Measurements from ENCODE around the gene RTN4RL1.

The RTN4RL1 gene

DNA sequence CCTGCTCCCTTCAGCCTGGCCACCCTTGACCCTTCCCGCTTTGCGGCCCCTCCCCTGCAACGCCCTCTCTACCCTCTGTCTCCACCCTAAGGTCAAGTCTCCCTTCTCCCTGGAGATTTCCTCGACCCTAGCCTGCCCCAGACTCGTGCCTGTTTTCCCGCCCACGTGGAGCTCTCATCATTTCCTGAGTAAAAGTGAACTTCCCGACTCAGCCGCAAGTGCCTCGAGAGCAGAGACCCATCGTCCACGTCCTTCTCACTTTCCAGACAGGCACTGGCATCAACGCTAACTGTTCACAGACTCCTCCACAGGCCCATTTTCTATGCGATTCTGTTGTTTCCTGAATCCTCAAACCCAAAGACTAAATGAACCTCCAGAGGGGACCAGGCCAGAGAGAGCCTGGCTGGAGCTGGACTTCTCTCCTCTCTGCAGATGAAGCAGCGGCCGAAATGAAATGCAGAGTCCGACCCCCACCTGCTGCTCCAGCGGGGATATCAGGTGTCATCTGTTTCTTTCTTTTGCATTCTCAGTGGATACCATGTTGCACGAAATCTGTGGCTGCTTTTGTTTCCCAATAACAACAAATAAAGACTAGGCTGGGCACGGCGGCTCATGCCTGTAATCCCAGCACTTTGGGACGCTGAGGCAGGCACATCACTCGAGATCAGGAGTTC lies 52.5 kb downstream of the RTN4RL1 start:
- ATAC-seq = no peak
- no peaks in the 10 kb centered on the region for H3K9me3 Mint-ChIP-seq
- no peak overlapping the region for H3K27ac Mint-ChIP-seq
- H3K27me3 Mint-ChIP-seq = peaks cover 85% of the 10 kb centered on the region
- H3K4me1 Mint-ChIP-seq = peaks cover 6% of the 10 kb centered on the region
- H3K36me3 Mint-ChIP-seq = no peaks in the 10 kb centered on the region
- no peak overlapping the region for H3K4me3 Mint-ChIP-seq

DNA sequence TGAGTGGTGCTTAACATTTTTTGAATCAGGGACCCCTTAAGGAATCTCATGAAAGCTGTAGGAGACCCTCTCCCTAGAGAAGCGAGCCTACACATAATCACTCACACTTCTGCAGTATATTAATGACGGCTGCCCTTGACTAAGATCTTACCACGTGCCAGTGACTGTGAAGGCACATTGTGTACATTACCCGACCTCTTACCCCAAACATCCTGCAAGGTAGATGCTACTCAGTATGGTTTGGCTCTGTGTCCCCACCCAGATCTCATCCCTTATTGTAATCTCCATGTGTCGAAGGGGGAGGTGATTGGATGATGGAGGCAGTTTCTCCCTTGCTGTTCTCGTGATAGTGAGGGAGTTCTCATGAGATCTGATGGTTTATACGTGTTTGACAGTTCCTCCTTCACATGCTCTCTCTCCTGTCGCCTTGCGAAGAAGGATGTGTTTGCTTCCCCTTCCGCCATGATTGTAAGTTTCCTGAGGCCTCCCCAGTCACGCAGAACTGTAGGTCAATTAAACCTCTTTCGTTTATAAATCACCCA lies 54.2 kb downstream of the RTN4RL1 start:
- Mint-ChIP-seq H3K4me1 (peaks cover 6% of the 10 kb centered on the region), H3K27me3 (peaks cover 86% of the 10 kb centered on the region), H3K27ac (no peak overlapping the region), H3K9me3 (no peaks in the 10 kb centered on the region), H3K36me3 (no peaks in the 10 kb centered on the region), H3K4me3 (no peak overlapping the region)
- no peak for ATAC-seq

DNA sequence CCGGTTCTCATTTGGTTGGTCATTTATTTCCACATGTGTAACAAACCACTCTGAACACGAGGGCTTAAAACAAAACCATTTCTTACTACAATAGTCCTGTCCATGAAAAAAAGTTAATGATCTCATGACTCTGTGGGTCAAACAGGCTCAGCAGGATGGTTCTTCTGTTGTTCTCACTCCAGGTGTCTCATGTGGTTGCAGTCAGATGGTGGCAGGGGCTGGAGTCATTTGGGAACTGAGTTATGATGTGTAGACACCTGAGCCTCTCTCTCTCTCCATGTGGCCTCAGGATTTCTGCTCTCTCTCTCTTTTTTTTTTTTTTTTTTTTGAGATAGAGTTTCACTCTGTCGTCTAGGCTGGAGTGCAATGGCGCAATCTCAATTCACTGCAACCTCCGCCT lies 55.4 kb downstream of the RTN4RL1 start:
- no peak overlapping the region for H3K4me3 Mint-ChIP-seq
- H3K4me1 Mint-ChIP-seq = peaks cover 6% of the 10 kb centered on the region
- no peaks in the 10 kb centered on the region for H3K9me3 Mint-ChIP-seq
- ATAC-seq = no peak
- H3K27ac Mint-ChIP-seq = no peak overlapping the region
- H3K27me3 Mint-ChIP-seq = peaks cover 74% of the 10 kb centered on the region
- H3K36me3 Mint-ChIP-seq = no peaks in the 10 kb centered on the region

DNA sequence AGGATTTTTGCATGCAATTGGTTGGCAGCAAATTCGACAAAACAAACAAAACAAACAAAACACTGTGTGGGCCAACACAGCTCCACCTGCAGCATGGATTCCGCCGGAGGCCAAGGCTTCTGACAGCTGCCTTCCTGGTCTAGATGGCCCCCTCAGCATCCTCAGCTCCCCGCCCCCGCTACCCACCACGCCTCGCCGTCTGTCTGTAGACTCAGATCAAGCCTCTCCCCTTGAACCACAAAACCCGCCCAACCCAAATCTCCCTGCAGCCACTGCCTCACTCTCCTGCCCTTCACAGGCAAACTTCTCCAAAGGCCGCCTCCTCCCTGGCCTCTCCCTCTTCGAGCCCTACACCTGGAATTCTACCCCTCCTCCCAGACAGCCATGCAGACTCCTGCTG lies 57.9 kb downstream of the RTN4RL1 start:
- Mint-ChIP-seq H3K27ac (no peak overlapping the region), H3K4me1 (peaks cover under 1% of the 10 kb centered on the region), H3K36me3 (no peaks in the 10 kb centered on the region), H3K27me3 (peaks cover 55% of the 10 kb centered on the region), H3K9me3 (no peaks in the 10 kb centered on the region), H3K4me3 (no peak overlapping the region)
- ATAC-seq = peak; percentile 24

DNA sequence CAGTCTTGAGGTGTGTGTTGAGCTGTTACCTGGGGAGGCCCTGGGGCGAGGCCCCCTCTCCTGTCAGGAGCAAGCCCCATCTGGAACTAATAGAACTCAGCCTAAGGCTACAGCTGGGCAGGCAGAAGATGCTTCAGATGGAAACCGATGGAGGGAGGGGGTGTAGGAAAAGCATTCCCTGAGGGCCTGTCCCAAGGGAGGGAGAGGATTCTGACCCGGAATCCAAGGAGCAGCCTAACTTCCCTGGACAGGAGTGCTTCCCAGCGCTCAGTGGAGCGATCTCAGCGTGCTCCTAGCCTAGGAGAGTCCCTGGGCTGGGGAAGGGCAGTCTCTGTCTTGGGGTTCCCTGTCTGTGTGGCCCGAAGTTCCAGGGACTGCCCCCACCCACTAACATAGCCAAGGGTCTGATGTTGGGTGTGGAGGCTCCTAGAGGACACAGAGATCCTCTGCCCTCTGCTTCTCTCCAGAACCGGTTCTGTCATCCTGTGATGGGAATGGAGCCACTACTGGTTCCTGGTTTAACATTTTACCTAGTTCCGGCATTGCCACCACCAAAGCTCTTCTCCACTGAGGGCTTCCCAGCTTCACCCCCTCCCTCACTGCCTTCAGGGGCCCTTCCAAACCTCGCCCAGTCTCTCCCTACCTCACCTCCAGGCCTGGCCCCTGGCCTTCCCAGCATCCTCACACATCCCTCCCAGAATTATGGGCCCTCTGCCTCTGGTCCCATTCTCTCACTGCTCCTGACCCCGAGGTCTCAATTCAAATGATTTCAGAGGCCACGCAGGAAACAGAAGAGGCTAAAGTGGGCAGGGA lies 58.7 kb downstream of the RTN4RL1 start:
- no peaks in the 10 kb centered on the region for H3K36me3 Mint-ChIP-seq
- ATAC-seq = no peak
- H3K9me3 Mint-ChIP-seq = no peaks in the 10 kb centered on the region
- H3K4me1 Mint-ChIP-seq = no peaks in the 10 kb centered on the region
- no peak overlapping the region for H3K4me3 Mint-ChIP-seq
- peaks cover 52% of the 10 kb centered on the region for H3K27me3 Mint-ChIP-seq
- no peak overlapping the region for H3K27ac Mint-ChIP-seq

DNA sequence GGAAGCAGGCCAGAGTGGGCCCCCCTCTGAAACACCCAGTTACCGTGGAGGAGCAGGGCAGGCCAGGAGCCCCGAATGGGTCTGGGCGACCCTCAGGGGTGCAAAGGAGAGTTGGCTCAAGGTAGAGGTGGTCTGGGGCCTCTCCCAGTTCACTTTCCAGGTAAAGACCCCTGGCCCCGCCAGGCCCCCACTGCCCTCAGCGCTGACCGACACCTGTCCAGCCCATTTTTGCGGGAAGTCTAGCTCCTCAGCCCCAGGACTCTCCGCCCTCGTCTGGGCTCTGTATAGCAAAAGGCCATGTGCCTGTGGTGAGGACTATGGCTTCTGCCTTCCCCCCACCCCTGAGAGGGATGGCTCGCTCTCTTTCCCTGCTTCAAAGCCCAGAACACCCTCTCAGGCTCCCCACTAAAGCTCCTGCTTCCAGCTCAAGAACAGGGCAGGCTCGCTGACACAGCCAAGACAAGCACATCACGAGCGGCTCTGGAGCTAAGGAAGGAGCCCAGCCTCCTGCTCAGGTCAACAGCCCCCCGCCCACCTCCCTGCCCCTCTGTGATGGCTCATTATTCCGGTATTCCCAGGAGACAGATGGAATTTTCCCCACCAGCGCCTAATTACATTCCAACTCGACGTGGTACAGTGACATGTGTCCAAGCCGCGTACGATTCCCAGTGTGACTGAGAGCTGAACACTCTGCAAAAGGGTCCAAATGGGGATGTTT lies 59.4 kb downstream of the RTN4RL1 start:
- H3K36me3 Mint-ChIP-seq = no peaks in the 10 kb centered on the region
- H3K4me1 Mint-ChIP-seq = no peaks in the 10 kb centered on the region
- no peak for ATAC-seq
- no peak overlapping the region for H3K27ac Mint-ChIP-seq
- no peaks in the 10 kb centered on the region for H3K9me3 Mint-ChIP-seq
- peaks cover 50% of the 10 kb centered on the region for H3K27me3 Mint-ChIP-seq
- H3K4me3 Mint-ChIP-seq = no peak overlapping the region

DNA sequence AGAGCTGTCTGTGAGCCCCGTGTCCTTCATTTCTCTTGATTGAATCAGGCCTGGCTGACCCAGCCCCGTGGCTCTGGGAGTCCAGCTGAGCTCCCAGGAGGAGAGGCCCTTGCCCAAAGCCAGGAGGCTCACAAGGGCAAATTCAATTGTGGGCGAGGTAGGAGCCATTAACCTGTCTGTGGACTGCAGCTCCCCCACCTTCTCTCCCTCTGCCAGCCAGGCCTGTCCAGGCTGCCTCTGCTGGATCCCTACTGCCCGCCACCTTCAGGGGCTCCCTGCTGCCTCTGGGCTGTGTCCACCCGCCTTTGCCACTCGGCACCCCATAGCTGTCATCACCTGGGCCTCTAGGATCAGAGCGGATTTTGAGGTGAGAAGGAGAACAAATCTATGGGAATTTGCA lies 61.9 kb downstream of the RTN4RL1 start:
- peaks cover 35% of the 10 kb centered on the region for H3K27me3 Mint-ChIP-seq
- no peak for ATAC-seq
- H3K4me1 Mint-ChIP-seq = no peaks in the 10 kb centered on the region
- H3K36me3 Mint-ChIP-seq = no peaks in the 10 kb centered on the region
- H3K9me3 Mint-ChIP-seq = no peaks in the 10 kb centered on the region
- H3K4me3 Mint-ChIP-seq = no peak overlapping the region
- H3K27ac Mint-ChIP-seq = no peak overlapping the region

DNA sequence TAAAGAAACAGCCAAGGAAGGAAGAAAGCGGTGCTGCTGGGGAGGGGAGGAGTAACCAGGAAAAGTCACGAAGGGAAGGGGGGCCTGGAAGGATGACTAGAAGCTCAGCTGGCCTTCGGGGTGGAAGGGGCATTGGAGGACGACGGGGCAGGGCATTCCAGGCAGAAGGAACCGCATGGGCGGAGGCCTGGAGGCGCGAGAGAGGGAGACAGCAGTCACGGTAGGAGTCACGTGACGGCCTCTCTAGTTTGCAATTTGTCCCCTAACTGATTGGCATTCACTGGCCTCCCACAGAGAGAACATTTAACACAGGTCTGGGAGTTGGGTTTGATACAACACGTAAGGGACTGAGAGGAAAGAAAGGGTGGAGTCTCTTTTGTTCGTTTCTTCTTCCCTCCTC lies 63.9 kb downstream of the RTN4RL1 start:
- Mint-ChIP-seq H3K27me3 (peaks cover 16% of the 10 kb centered on the region), H3K9me3 (no peaks in the 10 kb centered on the region), H3K4me1 (no peaks in the 10 kb centered on the region), H3K4me3 (no peak overlapping the region), H3K36me3 (no peaks in the 10 kb centered on the region), H3K27ac (no peak overlapping the region)
- ATAC-seq = no peak

DNA sequence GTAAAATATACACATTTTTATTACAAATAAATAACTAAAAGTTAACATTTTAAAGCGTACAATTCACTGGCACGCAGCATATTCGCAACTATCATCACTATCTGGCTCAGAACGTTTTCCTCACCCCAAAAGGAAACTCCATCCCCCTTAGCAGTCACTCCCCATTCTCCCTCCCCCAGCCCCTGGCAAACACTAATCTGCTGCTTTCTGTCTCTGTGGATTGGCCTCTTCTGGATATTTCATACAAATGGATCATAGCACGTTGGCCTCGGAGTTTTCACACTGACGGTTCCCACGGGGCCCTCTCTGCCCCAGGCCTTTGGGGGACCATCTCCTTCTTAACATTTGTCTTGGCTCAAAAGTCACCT lies 64.6 kb downstream of the RTN4RL1 start:
- peaks cover 16% of the 10 kb centered on the region for H3K27me3 Mint-ChIP-seq
- no peaks in the 10 kb centered on the region for H3K4me1 Mint-ChIP-seq
- no peak overlapping the region for H3K4me3 Mint-ChIP-seq
- H3K27ac Mint-ChIP-seq = no peak overlapping the region
- H3K9me3 Mint-ChIP-seq = no peaks in the 10 kb centered on the region
- ATAC-seq = no peak
- no peaks in the 10 kb centered on the region for H3K36me3 Mint-ChIP-seq

DNA sequence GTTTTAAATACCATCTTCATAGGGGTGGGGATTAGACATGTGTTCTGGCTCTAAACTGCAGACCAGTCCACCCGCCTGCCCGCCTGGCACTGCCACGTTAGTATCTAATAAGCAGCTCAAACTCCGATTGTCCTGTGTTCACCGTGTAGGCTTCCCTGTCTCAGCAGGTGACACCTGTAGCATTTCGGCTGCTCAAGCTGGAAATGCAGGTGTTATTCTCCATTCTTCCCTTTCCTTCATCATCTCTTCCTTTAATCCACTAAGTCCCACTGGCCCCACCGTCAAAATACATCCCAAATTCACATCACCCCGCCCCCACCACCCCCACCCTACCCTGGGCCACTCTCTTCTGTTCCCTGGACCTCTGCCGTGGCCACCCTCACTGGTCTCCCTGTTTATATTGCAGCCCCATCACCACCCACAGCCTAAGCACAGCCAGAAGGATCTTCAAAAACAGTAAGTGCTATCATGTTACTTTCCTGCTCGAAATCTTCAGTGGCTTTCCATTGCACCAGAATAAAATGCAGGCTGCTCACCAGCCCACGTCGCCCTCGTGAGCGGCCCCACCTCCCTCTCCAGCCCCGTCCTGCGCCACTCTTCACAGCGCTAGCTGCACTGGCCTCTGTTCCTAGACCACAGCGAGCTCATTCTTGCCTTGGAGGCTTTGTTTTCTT lies 65.1 kb downstream of the RTN4RL1 start:
- no peak for ATAC-seq
- Mint-ChIP-seq H3K27me3 (peaks cover 19% of the 10 kb centered on the region), H3K4me3 (no peak overlapping the region), H3K27ac (no peak overlapping the region), H3K4me1 (no peaks in the 10 kb centered on the region), H3K9me3 (no peaks in the 10 kb centered on the region), H3K36me3 (no peaks in the 10 kb centered on the region)

DNA sequence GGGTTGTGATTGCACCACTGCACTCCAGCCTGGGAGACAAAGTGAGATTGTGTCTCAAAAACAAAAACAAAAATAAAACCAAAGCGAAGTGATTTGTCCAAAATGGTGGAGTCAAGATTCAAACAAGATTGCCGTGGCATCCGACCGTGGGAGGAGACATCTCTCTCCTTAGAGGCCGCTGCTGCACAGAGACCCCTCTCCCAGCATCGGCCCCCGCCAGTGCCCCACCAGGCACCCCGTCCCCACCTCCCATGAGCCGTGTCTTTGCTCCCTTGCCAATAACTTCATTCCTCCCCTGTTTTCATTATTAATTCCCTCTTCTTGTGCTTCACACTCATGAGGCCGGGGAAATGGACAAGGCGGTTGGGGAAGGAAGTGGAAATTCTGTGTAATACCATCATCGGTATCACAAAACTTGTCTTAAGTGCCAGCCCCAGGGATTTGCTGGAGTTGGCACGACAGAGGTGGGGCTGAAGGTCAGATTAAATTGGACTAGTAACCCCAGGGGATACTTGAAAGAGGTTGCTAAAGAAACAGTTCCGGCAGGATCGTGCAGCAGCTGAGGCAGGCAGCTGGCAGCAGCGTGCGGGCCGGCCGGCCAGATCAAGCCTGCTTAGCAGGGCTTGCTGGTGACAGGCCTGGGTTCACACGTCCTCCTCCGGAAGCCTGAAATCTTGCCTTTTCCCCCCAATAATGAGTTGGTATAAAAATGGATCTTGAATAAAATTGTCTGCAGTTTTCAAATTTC lies 66.8 kb downstream of the RTN4RL1 start:
- Mint-ChIP-seq H3K27me3 (peaks cover 28% of the 10 kb centered on the region), H3K36me3 (no peaks in the 10 kb centered on the region), H3K9me3 (no peaks in the 10 kb centered on the region), H3K4me3 (no peak overlapping the region), H3K27ac (no peak overlapping the region), H3K4me1 (no peaks in the 10 kb centered on the region)
- no peak for ATAC-seq

DNA sequence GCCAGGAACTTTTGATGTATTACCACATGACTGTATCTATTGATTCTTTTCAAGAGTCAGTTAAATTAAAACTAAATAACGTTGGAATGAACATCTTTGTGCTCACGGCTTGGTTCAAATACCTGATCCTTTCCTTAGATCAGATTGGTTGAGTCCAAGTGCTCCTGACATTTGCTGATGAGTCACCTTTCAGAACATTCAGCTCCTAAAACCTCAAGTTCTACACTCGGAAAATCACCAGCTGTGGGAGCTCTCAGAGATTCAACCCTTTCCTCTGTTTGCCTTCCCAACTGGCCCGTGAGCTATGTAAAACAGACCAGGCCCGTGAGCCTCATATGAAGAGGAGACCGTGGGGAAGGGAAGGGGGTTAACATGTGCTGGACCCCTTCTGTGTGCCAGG lies 68.1 kb downstream of the RTN4RL1 start:
- ATAC-seq = no peak
- no peaks in the 10 kb centered on the region for H3K36me3 Mint-ChIP-seq
- H3K4me1 Mint-ChIP-seq = no peaks in the 10 kb centered on the region
- no peak overlapping the region for H3K4me3 Mint-ChIP-seq
- H3K27ac Mint-ChIP-seq = no peak overlapping the region
- peaks cover 36% of the 10 kb centered on the region for H3K27me3 Mint-ChIP-seq
- no peaks in the 10 kb centered on the region for H3K9me3 Mint-ChIP-seq

DNA sequence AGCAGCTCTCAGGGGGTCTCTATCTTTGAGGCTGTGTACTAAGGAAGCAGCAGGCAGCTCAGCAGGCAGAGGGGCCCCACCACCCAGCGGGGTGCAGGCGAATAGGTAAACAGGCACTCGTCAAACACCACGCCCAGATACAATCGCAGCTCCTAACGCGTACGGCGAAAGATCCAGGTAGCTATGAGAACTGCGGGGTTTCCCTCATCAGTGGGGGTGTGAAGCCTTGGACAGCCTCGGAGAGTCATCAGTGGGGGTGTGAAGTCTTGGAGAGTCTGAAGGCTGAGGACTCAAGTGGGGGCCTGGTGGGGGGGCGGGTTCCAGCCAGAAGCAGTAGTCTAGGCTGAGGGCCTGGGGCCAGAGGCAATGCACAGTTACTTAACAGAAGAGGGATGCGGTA lies 69.0 kb downstream of the RTN4RL1 start:
- Mint-ChIP-seq H3K36me3 (no peaks in the 10 kb centered on the region), H3K4me1 (no peaks in the 10 kb centered on the region), H3K27ac (no peak overlapping the region), H3K27me3 (peaks cover 42% of the 10 kb centered on the region), H3K4me3 (no peak overlapping the region), H3K9me3 (no peaks in the 10 kb centered on the region)
- ATAC-seq = no peak

DNA sequence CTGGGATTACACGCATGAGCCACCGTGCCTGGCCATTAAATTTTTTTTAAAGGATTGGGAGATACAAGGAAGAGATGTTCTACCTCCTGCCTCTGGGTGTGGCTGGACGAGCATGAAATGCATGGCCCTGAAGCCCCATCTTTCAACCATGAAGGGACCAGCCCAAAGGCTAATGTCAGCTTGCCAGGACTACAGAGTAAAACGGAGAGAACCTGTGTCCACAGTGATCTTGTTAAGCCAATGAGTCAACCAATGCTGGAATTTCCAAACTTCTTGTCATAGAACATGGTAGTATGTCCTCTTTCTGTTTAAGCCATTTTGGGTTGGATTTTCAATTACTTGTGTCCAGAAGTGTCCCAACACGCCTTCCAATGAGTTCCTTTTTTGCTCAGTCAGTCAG lies 71.3 kb downstream of the RTN4RL1 start:
- H3K27ac Mint-ChIP-seq = no peak overlapping the region
- no peak for ATAC-seq
- H3K9me3 Mint-ChIP-seq = no peaks in the 10 kb centered on the region
- no peaks in the 10 kb centered on the region for H3K4me1 Mint-ChIP-seq
- no peak overlapping the region for H3K4me3 Mint-ChIP-seq
- H3K27me3 Mint-ChIP-seq = peaks cover 42% of the 10 kb centered on the region
- H3K36me3 Mint-ChIP-seq = no peaks in the 10 kb centered on the region
